Cardiac muscle cell (in vitro differentiated cells and primary cell): ENCODE measurements around the gene BNC1. TPM values are rescaled to one million over a fixed set of nuclear protein-coding genes. Genes with fewer than 3 reads are reported as not detected.

Source experiments
- DNase-seq, 2 donors: peaks; one replicate each; pipeline versions ENCODE4 v3.0.0 to v3.0.0-alpha.2; 2010 to 2017; ENCODE audit warnings: low read depth in 1 of 2, low spot score in 1 of 2
- H3K27ac ChIP-seq: fragments of 200-600 bp; sonication (generic); 2 replicates; pipeline ENCODE4 v1.5.1; 2016
- H3K27me3 ChIP-seq: fragments of 200-600 bp; sonication (generic); 2 replicates; pipeline ENCODE4 v1.6.0; 2016; ENCODE audit warnings: control low read depth
- H3K36me3 ChIP-seq: fragments of 200-600 bp; sonication (generic); 2 replicates; pipeline ENCODE4 v1.5.1; 2016; ENCODE audit warnings: control low read depth
- H3K4me1 ChIP-seq: fragments of 200-600 bp; sonication (generic); 2 replicates; pipeline ENCODE4 v1.8.1; 2017; ENCODE audit warnings: low read depth, mild to moderate bottlenecking, mixed run types
- H3K4me3 ChIP-seq: fragments of 200-600 bp; sonication (generic); 2 replicates; pipeline ENCODE4 v1.5.1; 2016; ENCODE audit warnings: mild to moderate bottlenecking
- H3K9me3 ChIP-seq: fragments of 200-600 bp; sonication (generic); 2 replicates; pipeline ENCODE4 v1.5.1; 2017; ENCODE audit warnings: low read depth, mild to moderate bottlenecking, control low read depth
- polyA plus RNA-seq: library from polyadenylated mRNA; unstranded; fragments of >200 nt; fragmentation: Nextera tagmentation; extraction: Ambion mirVana; gene quantifications from 2 replicates; pipeline ENCODE4 v1.2.1, GENCODE V29; 2016
- total RNA-seq: library from RNA; depleted of rRNA; stranded (reverse); fragments of >200 nt; gene quantifications from 2 replicates; pipeline ENCODE4 v1.2.3, GENCODE V29; 2016
- TF ChIP-seq, protein P1 (sequence below): IDR thresholded peaks from 2 replicates; pipeline ENCODE4 v1.5.1; 2012; ENCODE audit warnings: low read depth, mild to moderate bottlenecking, low read length

The BNC1 gene, protein sequence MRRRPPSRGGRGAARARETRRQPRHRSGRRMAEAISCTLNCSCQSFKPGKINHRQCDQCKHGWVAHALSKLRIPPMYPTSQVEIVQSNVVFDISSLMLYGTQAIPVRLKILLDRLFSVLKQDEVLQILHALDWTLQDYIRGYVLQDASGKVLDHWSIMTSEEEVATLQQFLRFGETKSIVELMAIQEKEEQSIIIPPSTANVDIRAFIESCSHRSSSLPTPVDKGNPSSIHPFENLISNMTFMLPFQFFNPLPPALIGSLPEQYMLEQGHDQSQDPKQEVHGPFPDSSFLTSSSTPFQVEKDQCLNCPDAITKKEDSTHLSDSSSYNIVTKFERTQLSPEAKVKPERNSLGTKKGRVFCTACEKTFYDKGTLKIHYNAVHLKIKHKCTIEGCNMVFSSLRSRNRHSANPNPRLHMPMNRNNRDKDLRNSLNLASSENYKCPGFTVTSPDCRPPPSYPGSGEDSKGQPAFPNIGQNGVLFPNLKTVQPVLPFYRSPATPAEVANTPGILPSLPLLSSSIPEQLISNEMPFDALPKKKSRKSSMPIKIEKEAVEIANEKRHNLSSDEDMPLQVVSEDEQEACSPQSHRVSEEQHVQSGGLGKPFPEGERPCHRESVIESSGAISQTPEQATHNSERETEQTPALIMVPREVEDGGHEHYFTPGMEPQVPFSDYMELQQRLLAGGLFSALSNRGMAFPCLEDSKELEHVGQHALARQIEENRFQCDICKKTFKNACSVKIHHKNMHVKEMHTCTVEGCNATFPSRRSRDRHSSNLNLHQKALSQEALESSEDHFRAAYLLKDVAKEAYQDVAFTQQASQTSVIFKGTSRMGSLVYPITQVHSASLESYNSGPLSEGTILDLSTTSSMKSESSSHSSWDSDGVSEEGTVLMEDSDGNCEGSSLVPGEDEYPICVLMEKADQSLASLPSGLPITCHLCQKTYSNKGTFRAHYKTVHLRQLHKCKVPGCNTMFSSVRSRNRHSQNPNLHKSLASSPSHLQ
- 4.5 and 4.7 TPM in 2 replicates for total RNA-seq
- 3.3 and 6.4 TPM in 2 replicates for polyA plus RNA-seq

DNA sequence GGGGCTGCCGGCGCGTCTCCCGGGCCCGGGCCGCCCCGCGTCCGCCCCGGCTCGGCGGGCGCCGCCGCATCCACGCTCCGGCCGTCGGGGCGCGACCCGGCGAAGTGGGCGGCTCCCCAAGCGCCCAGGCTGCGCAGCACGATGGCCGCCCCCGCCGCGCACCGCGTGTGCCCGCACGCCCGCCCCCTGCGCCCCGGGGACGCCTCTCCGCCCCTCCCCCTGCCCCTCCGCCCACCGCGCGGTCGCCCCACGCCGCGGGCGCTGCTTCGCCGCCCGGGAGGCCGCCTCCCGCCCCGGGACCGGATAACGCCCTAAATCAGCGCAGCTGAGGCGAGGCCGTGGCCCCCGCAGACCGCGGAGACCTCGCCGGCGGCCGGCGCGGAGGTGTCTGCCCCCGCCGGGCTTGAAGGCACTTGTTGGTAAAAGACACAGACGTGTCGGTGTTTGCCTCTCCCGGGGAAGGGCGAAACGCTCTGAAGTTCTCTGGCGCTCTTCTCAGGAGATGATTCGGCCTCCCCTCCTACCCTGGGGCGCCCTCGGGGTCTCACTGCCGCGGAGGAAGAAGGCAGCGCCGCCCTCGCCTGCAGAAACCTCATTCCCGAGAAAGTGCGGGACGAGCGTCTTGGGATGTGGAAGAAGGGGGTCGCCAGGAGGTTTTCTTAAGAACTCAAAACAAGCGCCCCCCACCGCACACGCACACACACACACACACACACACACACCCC lies at the start of gene BNC1:
BNC1 (minus strand) TSS at position 106 of the 725 bp plus-strand sequence; CDS start at position 70, 36 bp downstream.
- peaks cover 54% of the 10 kb centered on the region for H3K27me3 ChIP-seq
- H3K4me3 ChIP-seq = peak within 1 kb of the TSS; percentile 38
- peak; percentile 17 to 43 for DNase-seq
- no peaks in the 10 kb centered on the region for H3K9me3 ChIP-seq
- H3K36me3 ChIP-seq = no peaks in the 10 kb centered on the region
- no peak within 1 kb of the TSS for H3K27ac ChIP-seq
- TF ChIP-seq, protein P1, sequence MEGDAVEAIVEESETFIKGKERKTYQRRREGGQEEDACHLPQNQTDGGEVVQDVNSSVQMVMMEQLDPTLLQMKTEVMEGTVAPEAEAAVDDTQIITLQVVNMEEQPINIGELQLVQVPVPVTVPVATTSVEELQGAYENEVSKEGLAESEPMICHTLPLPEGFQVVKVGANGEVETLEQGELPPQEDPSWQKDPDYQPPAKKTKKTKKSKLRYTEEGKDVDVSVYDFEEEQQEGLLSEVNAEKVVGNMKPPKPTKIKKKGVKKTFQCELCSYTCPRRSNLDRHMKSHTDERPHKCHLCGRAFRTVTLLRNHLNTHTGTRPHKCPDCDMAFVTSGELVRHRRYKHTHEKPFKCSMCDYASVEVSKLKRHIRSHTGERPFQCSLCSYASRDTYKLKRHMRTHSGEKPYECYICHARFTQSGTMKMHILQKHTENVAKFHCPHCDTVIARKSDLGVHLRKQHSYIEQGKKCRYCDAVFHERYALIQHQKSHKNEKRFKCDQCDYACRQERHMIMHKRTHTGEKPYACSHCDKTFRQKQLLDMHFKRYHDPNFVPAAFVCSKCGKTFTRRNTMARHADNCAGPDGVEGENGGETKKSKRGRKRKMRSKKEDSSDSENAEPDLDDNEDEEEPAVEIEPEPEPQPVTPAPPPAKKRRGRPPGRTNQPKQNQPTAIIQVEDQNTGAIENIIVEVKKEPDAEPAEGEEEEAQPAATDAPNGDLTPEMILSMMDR = no peak
- no peaks in the 10 kb centered on the region for H3K4me1 ChIP-seq

DNA sequence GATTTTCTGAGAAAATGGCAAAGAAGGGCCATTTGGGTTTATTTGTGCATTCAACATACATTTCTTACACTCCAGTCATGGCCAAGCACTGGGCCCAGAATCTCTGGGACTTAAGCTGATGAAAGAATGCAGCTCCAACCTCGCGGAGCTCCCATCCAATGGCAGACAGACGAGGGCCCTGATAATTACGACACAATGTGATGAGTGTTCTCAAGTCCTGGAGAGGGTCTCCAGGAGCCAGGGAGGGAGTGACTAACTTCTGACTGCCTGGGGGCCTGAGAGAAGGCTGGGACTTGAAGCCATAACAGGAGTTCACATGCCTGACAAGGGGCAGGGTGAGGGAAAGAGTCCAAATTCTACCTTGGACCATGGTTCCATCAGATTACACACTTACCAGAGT lies 42.6 kb upstream of the BNC1 start:
- Histone ChIP-seq H3K4me3 (no peak overlapping the region), H3K9me3 (no peaks in the 10 kb centered on the region), H3K36me3 (no peaks in the 10 kb centered on the region), H3K4me1 (no peaks in the 10 kb centered on the region), H3K27ac (no peak overlapping the region), H3K27me3 (no peaks in the 10 kb centered on the region)
- TF ChIP-seq, protein P1 = no peak
- peak in 1 of 2 donors; percentile 42 for DNase-seq

DNA sequence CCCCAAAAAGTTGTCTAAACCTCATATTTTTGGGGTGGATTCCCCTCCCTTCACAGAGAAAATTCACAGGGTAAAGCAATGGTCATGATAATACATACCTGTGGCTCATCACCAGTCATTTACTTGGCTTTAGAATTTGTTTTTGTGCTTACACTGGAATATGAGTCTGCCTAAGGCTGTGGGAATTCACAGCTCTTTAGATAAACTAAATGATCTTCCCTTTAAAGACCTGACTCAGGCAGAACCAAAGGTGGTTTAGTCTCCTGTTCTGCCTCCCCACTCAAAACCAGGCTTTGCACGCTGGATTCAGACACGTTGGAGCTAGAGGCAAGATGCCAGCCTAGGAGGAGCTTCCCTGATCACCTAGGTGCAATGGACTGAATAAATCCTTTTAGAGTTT lies 40.3 kb upstream of the BNC1 start:
- Histone ChIP-seq H3K36me3 (no peaks in the 10 kb centered on the region), H3K27me3 (no peaks in the 10 kb centered on the region), H3K27ac (no peak overlapping the region), H3K9me3 (no peaks in the 10 kb centered on the region), H3K4me3 (no peak overlapping the region), H3K4me1 (no peaks in the 10 kb centered on the region)
- no peak for DNase-seq
- TF ChIP-seq, protein P1 = no peak

DNA sequence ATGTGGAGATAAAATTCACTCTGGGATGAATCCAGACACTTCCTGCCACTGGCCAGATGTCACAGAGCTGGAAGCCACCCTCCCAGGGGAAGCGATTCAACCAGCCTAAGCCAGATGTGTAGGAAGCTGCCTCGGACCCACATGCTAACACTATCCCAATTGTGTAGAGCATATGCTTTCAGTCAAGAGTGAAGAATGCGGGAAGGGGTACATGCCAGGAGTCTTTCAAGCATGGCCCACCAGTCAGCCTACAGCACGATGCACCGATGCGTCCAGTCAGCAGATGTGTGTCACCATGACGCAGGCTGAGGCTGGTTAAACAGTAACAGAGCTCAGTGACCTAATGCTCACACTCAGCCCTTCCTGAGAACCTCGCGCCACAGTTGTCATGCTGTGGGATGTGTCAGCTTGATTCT lies 38.8 kb upstream of the BNC1 start:
- TF ChIP-seq, protein P1 = no peak
- H3K36me3 ChIP-seq = no peaks in the 10 kb centered on the region
- H3K4me3 ChIP-seq = no peak overlapping the region
- no peak overlapping the region for H3K27ac ChIP-seq
- H3K27me3 ChIP-seq = no peaks in the 10 kb centered on the region
- H3K4me1 ChIP-seq = no peaks in the 10 kb centered on the region
- peak in 1 of 2 donors; percentile 93 for DNase-seq
- H3K9me3 ChIP-seq = no peaks in the 10 kb centered on the region

DNA sequence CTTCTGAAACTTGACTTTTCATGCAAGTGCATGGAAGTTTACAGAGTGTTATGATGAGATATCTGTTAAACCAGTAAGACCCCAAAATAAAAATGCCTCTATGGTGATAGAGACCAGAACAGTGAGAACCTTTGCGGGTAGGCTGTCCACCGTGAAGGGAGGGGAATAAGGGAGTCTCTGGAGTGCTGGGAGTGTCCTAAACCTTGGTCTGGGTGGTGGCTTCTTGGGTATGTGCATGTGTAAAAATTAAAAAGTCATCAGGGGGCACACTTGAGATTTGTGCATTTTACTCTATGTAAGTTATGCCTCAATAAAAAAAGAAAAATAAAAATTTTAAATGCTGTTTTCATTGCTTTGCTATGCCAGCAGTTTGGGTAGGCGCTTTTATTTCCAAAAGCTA lies 38.2 kb upstream of the BNC1 start:
- H3K4me1 ChIP-seq = no peaks in the 10 kb centered on the region
- H3K9me3 ChIP-seq = no peaks in the 10 kb centered on the region
- H3K27me3 ChIP-seq = no peaks in the 10 kb centered on the region
- no peak for DNase-seq
- H3K27ac ChIP-seq = no peak overlapping the region
- H3K36me3 ChIP-seq = no peaks in the 10 kb centered on the region
- TF ChIP-seq, protein P1 = no peak
- no peak overlapping the region for H3K4me3 ChIP-seq
